UCSD-AML1 (cell line): ENCODE data around the gene ZNF385D.

Experiments used
- DNase-seq: peaks from one replicate; lab custom pipeline; 2025; ENCODE audit not compliant: unreplicated experiment; lab: John Stamatoyannopoulos, UW

The ZNF385D gene

GRCh38 chr3:21750080-21750696 lies 822 bp downstream of the ZNF385D start:
- DNase-seq = no peak

GRCh38 chr3:21747966-21748555 lies 2.9 kb downstream of the ZNF385D start:
- DNase-seq = no peak

GRCh38 chr3:21747376-21747775 lies 3.6 kb downstream of the ZNF385D start:
- DNase-seq = no peak

- DNase-seq = no peak
Measured at GRCh38 chr3:21745966-21746365, 5.0 kb downstream of the ZNF385D start.

- DNase-seq = no peak
Measured at GRCh38 chr3:21744793-21745192, 6.2 kb downstream of the ZNF385D start.

- no peak for DNase-seq
Measured at GRCh38 chr3:21738935-21739702, 11.9 kb downstream of the ZNF385D start.

- DNase-seq = no peak
Measured at GRCh38 chr3:21738283-21738682, 12.7 kb downstream of the ZNF385D start.

- no peak for DNase-seq
Measured at GRCh38 chr3:21734746-21735145, 16.3 kb downstream of the ZNF385D start.

- DNase-seq = no peak
Measured at GRCh38 chr3:21729888-21730459, 21.0 kb downstream of the ZNF385D start.

GRCh38 chr3:21729331-21729730 lies 21.7 kb downstream of the ZNF385D start:
- DNase-seq = no peak

GRCh38 chr3:21722768-21723167 lies 28.2 kb downstream of the ZNF385D start:
- DNase-seq = no peak

GRCh38 chr3:21722301-21722700 lies 28.7 kb downstream of the ZNF385D start:
- DNase-seq = no peak

GRCh38 chr3:21718943-21719591 lies 31.9 kb downstream of the ZNF385D start:
- no peak for DNase-seq

GRCh38 chr3:21718161-21718765 lies 32.7 kb downstream of the ZNF385D start:
- DNase-seq = no peak

- no peak for DNase-seq
Measured at GRCh38 chr3:21715662-21716061, 35.3 kb downstream of the ZNF385D start.

- no peak for DNase-seq
Measured at GRCh38 chr3:21705769-21706168, 45.2 kb downstream of the ZNF385D start.

- no peak for DNase-seq
Measured at GRCh38 chr3:21704796-21705195, 46.2 kb downstream of the ZNF385D start.

GRCh38 chr3:21703291-21703690 lies 47.7 kb downstream of the ZNF385D start:
- DNase-seq = no peak

- DNase-seq = no peak
Measured at GRCh38 chr3:21697707-21698106, 53.3 kb downstream of the ZNF385D start.

- no peak for DNase-seq
Measured at GRCh38 chr3:21694506-21694905, 56.5 kb downstream of the ZNF385D start.

- DNase-seq = no peak
Measured at GRCh38 chr3:21691036-21691435, 60.0 kb downstream of the ZNF385D start.
